Measurements from ENCODE around the gene CACNB2. TPM values are rescaled to one million over a fixed set of nuclear protein-coding genes. Genes with fewer than 3 reads are reported as not detected.
"Not testable (repeated sequence)": the region's sequence is repeated elsewhere in the genome, so short reads cannot be mapped to it uniquely, and the experiment has no call there.

The CACNB2 gene
- polyA plus RNA-seq, 1 of the 3 experiments (the other 2 are of a cell fraction), result 0.74 TPM

DNA sequence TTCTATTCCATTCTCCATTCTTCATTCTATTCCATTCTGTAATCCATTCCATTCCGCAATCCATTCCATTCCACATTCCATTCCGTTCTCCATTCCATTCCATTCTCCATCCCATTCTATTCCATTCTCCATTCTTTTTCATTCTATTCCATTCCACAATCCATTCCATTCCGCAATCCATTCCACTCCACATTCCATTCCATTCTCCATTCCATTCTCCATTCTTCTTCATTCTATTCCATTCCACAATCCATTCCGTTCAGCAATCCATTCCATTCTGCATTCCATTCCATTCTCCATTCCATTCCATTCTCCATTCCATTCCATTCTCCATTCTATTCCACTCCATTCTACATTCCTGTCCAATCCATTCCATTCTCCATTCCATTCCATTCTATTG lies 426.0 kb downstream of the CACNB2 start:
- Histone ChIP-seq H3K9me2 (no peaks in the 10 kb centered on the region), H3K27ac (ENCODE audit: low read depth in 2 of 2, low read length in 1 of 2) (no peak overlapping the region), H3K79me2 (ENCODE audit: insufficient read depth) (no peaks in the 10 kb centered on the region), H3K4me1 (ENCODE audit: control insufficient read depth in 1 of 2, insufficient read depth in 2 of 2, low read depth in 1 of 2, low read length in 1 of 2) (no peaks in the 10 kb centered on the region), H3K9ac (no peak overlapping the region), H3K27me3 (ENCODE audit: insufficient read depth) (no peaks in the 10 kb centered on the region), H3K9me3 (no peaks in the 10 kb centered on the region; the same call in 1 of the 2 replicates), H3K4me2 (no peak overlapping the region), H3K36me3 (replicated peaks in 1 of 2; ENCODE audit: control insufficient read depth in 1 of 2, insufficient read depth in 2 of 2, low read length in 1 of 2) (no peaks in the 10 kb centered on the region), H2AFZ (ENCODE audit: low read depth) (no peak overlapping the region), H3K4me3 (ENCODE audit: low read depth in 2 of 2, low read length in 1 of 2) (no peak overlapping the region), H3F3A (replicated peaks; ENCODE audit: insufficient read depth) (no peaks in the 10 kb centered on the region), H4K20me1 (ENCODE audit: insufficient read depth) (no peaks in the 10 kb centered on the region)
- 93% methylated on average over 4 of the region's 4 CpGs for WGBS (ENCODE audit: low lambda C conversion rate)
- CTCF ChIA-PET, result no interaction called here
- DNase-seq, result no peak
- TF ChIP-seq RCOR1 (IDR thresholded peaks at IDR 0.05; ENCODE audit: low read length), result no peak
- TF ChIP-seq YY1 (IDR thresholded peaks at IDR 0.05; ENCODE audit: low read depth), result no peak
- no peak for TF ChIP-seq MXI1 (IDR thresholded peaks at IDR 0.05; ENCODE audit: low read depth, low read length)
- no peak for TF ChIP-seq RAD21 (IDR thresholded peaks at IDR 0.05; ENCODE audit: low read length)
- TF ChIP-seq TAF1 (IDR thresholded peaks at IDR 0.05; ENCODE audit: borderline replicate concordance, low read depth, low read length), result no peak
- no peak for TF ChIP-seq EP300 (IDR thresholded peaks at IDR 0.05; ENCODE audit: borderline replicate concordance in 1 of 2, low read depth in 1 of 2, low read length in 1 of 2)
- TF ChIP-seq, protein P1, sequence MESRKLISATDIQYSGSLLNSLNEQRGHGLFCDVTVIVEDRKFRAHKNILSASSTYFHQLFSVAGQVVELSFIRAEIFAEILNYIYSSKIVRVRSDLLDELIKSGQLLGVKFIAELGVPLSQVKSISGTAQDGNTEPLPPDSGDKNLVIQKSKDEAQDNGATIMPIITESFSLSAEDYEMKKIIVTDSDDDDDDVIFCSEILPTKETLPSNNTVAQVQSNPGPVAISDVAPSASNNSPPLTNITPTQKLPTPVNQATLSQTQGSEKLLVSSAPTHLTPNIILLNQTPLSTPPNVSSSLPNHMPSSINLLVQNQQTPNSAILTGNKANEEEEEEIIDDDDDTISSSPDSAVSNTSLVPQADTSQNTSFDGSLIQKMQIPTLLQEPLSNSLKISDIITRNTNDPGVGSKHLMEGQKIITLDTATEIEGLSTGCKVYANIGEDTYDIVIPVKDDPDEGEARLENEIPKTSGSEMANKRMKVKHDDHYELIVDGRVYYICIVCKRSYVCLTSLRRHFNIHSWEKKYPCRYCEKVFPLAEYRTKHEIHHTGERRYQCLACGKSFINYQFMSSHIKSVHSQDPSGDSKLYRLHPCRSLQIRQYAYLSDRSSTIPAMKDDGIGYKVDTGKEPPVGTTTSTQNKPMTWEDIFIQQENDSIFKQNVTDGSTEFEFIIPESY (IDR thresholded peaks at IDR 0.05; ENCODE audit: borderline replicate concordance, low read depth), result no peak
- no peak for TF ChIP-seq SIN3A (IDR thresholded peaks at IDR 0.05; ENCODE audit: borderline replicate concordance, low read depth, low read length)
- no peak for TF ChIP-seq ELF1 (IDR thresholded peaks at IDR 0.05)
- POLR2A ChIA-PET, result no interaction called here

DNA sequence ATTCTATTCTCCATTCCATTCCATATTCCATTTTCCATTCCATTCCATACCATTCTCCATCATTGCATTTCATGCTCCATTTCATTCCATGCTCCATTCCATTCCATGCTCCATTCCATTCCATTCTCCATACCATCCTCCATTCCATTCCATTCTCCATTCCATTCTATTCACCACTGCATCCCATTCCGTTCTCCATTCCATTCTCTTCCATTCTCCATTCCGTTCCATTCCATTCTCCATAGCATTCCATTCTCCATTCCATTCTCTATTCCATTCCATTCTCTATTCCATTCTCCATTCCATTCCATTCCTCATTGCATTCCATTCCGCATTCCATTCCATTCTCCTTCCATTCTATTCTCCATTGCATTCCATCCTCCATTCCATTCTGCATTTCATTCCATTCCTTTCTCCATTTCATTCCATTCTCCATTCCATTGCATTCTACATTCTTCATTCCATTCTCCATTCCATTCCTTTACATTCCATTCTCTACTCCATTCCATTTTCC lies 427.2 kb downstream of the CACNB2 start:
- Histone ChIP-seq H3K4me3 (ENCODE audit: low read depth in 2 of 2, low read length in 1 of 2) (no peak overlapping the region), H3K27me3 (ENCODE audit: insufficient read depth) (no peaks in the 10 kb centered on the region), H3K27ac (ENCODE audit: low read depth in 2 of 2, low read length in 1 of 2) (no peak overlapping the region), H3K4me1 (ENCODE audit: control insufficient read depth in 1 of 2, insufficient read depth in 2 of 2, low read depth in 1 of 2, low read length in 1 of 2) (no peaks in the 10 kb centered on the region), H3K36me3 (replicated peaks in 1 of 2; ENCODE audit: control insufficient read depth in 1 of 2, insufficient read depth in 2 of 2, low read length in 1 of 2) (no peaks in the 10 kb centered on the region), H3F3A (replicated peaks; ENCODE audit: insufficient read depth) (no peaks in the 10 kb centered on the region), H3K79me2 (ENCODE audit: insufficient read depth) (no peaks in the 10 kb centered on the region), H2AFZ (ENCODE audit: low read depth) (no peak overlapping the region), H4K20me1 (ENCODE audit: insufficient read depth) (no peaks in the 10 kb centered on the region), H3K4me2 (no peak overlapping the region), H3K9me2 (no peaks in the 10 kb centered on the region), H3K9me3 (no peaks in the 10 kb centered on the region; the same call in 1 of the 2 replicates), H3K9ac (no peak overlapping the region)
- DNase-seq, result no peak
- TF ChIP-seq, protein P2, sequence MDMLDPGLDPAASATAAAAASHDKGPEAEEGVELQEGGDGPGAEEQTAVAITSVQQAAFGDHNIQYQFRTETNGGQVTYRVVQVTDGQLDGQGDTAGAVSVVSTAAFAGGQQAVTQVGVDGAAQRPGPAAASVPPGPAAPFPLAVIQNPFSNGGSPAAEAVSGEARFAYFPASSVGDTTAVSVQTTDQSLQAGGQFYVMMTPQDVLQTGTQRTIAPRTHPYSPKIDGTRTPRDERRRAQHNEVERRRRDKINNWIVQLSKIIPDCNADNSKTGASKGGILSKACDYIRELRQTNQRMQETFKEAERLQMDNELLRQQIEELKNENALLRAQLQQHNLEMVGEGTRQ (IDR thresholded peaks at IDR 0.05; ENCODE audit: borderline replicate concordance, low read depth, low read length), result no peak
- TF ChIP-seq YY1 (IDR thresholded peaks at IDR 0.05; ENCODE audit: low read depth), result no peak
- no peak for TF ChIP-seq NRF1 (IDR thresholded peaks at IDR 0.05; ENCODE audit: low read depth, low read length)
- TF ChIP-seq CHD2 (IDR thresholded peaks at IDR 0.05; ENCODE audit: low read length, partially characterized antibody), result no peak
- TF ChIP-seq RCOR1 (IDR thresholded peaks at IDR 0.05; ENCODE audit: low read length), result no peak
- TF ChIP-seq GABPA (IDR thresholded peaks at IDR 0.05; ENCODE audit: low read depth), result no peak
- CTCF ChIA-PET, result no interaction called here
- WGBS (ENCODE audit: low lambda C conversion rate), result 94% methylated on average over 3 of the region's 3 CpGs
- POLR2A ChIA-PET, result no interaction called here

DNA sequence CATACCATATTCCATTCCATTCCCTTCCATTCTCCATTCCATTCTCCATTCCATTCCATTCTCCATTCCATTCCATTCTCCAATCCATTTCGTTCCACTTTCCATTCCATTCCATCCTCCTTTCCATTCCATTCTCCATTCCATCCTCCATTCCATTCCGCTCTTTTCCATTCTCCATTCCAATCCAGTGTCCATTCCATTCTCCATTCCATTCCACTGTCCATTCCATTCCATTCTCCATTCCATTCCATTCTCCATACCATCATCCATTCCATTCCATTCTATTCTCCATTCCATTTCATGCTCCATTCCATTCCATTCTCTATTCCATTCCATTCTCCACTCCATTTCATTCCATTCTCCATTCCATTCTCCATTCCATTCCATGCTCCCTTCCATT lies 430.2 kb downstream of the CACNB2 start:
- H3K9me3 ChIP-seq; H2AFZ ChIP-seq (ENCODE audit: low read depth); H3K4me2 ChIP-seq; H4K20me1 ChIP-seq (ENCODE audit: insufficient read depth); H3K79me2 ChIP-seq (ENCODE audit: insufficient read depth); H3K9ac ChIP-seq; H3K9me2 ChIP-seq; H3K4me1 ChIP-seq (ENCODE audit: control insufficient read depth in 1 of 2, insufficient read depth in 2 of 2, low read depth in 1 of 2, low read length in 1 of 2); H3K36me3 ChIP-seq (replicated peaks in 1 of 2; ENCODE audit: control insufficient read depth in 1 of 2, insufficient read depth in 2 of 2, low read length in 1 of 2); CTCF ChIA-PET; DNase-seq; POLR2A ChIA-PET; H3F3A ChIP-seq (replicated peaks; ENCODE audit: insufficient read depth); H3K27me3 ChIP-seq (ENCODE audit: insufficient read depth); H3K27ac ChIP-seq (ENCODE audit: low read depth in 2 of 2, low read length in 1 of 2); H3K4me3 ChIP-seq (ENCODE audit: low read depth in 2 of 2, low read length in 1 of 2): not testable (repeated sequence)
- 88% methylated on average over 2 of the region's 2 CpGs for WGBS (ENCODE audit: low lambda C conversion rate)
